Body of pancreas (tissue), 4 donors: ENCODE results near the gene BUD31.

Source experiments
- POLR2A ChIP-seq, 3 donors: fragments of 450-650 bp; IDR thresholded peaks; one replicate each; pipeline ENCODE4 v1.6.1; 2016; ENCODE audit warnings: antibody characterized with exemption in 3 of 3, mild to moderate bottlenecking in 2 of 3
- TF ChIP-seq, protein P1 (sequence below), 7 experiments: fragments of 450-650 bp in 4 of 7; fragments of 200-600 bp in 3 of 7; sonication (generic) in 3 of 7; IDR thresholded peaks; one replicate each; pipeline ENCODE4 v1.5.1; 2016 to 2019; ENCODE audit warnings: antibody characterized with exemption in 7 of 7

DNA sequence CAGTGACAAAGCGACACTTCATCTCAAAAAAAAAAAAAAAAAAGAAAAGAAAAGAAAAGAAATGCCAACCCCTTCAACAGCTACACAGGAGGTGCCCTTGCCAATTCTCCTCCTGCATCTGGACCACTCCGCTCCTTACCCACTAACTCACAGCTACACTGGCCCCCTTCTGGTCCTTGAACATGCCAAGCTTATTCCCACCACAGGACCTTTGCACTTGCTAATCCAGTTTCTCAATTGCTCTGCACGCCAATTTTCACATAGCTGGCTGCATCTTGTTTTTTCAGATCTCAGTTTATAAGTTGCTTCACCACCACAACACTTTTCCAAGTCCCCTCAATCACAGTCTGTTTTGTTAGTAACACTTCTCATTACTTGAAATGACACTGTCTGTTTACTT is 5.9 kb upstream of the BUD31 start:
- TF ChIP-seq, protein P1, sequence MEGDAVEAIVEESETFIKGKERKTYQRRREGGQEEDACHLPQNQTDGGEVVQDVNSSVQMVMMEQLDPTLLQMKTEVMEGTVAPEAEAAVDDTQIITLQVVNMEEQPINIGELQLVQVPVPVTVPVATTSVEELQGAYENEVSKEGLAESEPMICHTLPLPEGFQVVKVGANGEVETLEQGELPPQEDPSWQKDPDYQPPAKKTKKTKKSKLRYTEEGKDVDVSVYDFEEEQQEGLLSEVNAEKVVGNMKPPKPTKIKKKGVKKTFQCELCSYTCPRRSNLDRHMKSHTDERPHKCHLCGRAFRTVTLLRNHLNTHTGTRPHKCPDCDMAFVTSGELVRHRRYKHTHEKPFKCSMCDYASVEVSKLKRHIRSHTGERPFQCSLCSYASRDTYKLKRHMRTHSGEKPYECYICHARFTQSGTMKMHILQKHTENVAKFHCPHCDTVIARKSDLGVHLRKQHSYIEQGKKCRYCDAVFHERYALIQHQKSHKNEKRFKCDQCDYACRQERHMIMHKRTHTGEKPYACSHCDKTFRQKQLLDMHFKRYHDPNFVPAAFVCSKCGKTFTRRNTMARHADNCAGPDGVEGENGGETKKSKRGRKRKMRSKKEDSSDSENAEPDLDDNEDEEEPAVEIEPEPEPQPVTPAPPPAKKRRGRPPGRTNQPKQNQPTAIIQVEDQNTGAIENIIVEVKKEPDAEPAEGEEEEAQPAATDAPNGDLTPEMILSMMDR (IDR thresholded peaks at IDR 0.05): no peak
- TF ChIP-seq POLR2A (IDR thresholded peaks at IDR 0.05): no peak
